Heart left ventricle (tissue), 13 donors: ENCODE data around the gene XRCC5.

Source experiments
- POLR2A ChIP-seq, 2 donors: fragments of 450-650 bp; IDR thresholded peaks; one replicate each; pipeline ENCODE4 v1.6.1; 2017; ENCODE audit warnings: antibody characterized with exemption in 2 of 2, mild to moderate bottlenecking in 2 of 2, moderate library complexity in 2 of 2
- TF ChIP-seq, protein P1 (sequence below), 12 donors: fragments of 200-600 bp; sonication (generic) in 4 of 12; IDR thresholded peaks; one replicate each; pipeline versions ENCODE4 v1.5.0 to v1.8.0; 2018 to 2022; ENCODE audit warnings: antibody characterized with exemption in 12 of 12, mild to moderate bottlenecking in 5 of 12
- donor health status: ischemic (EF 13 %, LVEDD 7.1; RV severe dilation, severe dysfunction).
- donor health status: DM: no; HTN: yes; CAD: no.
- donor health status: DM: no; HTN: no; CAD: no.
- donor health status: ischemic (EF 25% LVEDD 6.9; RV normal size, moderate dysfunction).
- donor health status: ischemic (EF 25% LVEDD 5.7; RV mildly dilated, moderate dysfunction).
- donor health status: ischemic (EF 35%, LVEDD 5.7; RV mildly dilated, moderate dysfunction).
- donor health status: nonischemic (EF 11% LVEDD 7.7; RV severe dilation, severe dysfunction).
- donor health status: DM: yes; HTN: yes; CAD: no.
- donor health status: PGD.
- donor health status: ischemic (EF 29% LVEDD 5.4; RV normal size, mild dysfunction).
- donor health status: nonischemic (EF 23%, LVEDD 6.1; RV moderate dilation, normal function).

DNA sequence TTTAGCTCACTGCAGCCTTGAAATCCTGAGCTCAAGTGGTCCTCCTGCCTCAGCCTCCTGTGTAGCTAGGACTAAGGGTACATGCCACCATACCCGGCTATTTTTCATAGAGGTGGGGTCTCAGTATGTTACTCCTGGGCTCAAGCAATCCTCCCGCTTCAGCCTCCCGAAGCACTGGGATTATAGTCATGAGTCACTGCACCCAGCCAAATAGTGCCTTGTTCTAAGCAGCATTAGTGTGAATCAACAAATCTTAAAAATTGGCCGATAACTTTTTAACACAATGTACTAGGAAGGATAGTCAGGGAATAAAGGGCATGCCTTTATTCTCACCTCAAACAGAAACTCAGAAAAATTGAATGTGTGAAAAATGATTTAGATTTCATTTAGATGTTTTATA lies 51.6 kb downstream of the XRCC5 start:
- TF ChIP-seq, protein P1, sequence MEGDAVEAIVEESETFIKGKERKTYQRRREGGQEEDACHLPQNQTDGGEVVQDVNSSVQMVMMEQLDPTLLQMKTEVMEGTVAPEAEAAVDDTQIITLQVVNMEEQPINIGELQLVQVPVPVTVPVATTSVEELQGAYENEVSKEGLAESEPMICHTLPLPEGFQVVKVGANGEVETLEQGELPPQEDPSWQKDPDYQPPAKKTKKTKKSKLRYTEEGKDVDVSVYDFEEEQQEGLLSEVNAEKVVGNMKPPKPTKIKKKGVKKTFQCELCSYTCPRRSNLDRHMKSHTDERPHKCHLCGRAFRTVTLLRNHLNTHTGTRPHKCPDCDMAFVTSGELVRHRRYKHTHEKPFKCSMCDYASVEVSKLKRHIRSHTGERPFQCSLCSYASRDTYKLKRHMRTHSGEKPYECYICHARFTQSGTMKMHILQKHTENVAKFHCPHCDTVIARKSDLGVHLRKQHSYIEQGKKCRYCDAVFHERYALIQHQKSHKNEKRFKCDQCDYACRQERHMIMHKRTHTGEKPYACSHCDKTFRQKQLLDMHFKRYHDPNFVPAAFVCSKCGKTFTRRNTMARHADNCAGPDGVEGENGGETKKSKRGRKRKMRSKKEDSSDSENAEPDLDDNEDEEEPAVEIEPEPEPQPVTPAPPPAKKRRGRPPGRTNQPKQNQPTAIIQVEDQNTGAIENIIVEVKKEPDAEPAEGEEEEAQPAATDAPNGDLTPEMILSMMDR (IDR thresholded peaks at IDR 0.05): no peak
- TF ChIP-seq POLR2A (IDR thresholded peaks at IDR 0.05): no peak
